SK-N-SH (cell line): ENCODE data around the gene PELI2.

ENCODE experiments used
- EZH2phosphoT487 ChIP-seq: fragments of 200-600 bp; sonication (generic); IDR thresholded peaks from 2 replicates; pipeline ENCODE4 v1.6.1; 2017; ENCODE audit warnings: low read depth, mixed run types, mild to moderate bottlenecking, antibody characterized with exemption, moderate library complexity, borderline replicate concordance
- FOSL2 ChIP-seq: IDR thresholded peaks from 2 replicates; pipeline ENCODE4 v1.4.0; 2012; ENCODE audit warnings: low read depth, mild to moderate bottlenecking, moderate library complexity, borderline replicate concordance
- RFX5 ChIP-seq: IDR thresholded peaks from 2 replicates; pipeline ENCODE4 v1.6.1; 2012; ENCODE audit warnings: mild to moderate bottlenecking, improper control_type of control experiment, low read length
- TF ChIP-seq, protein P1 (sequence below): fragments of 200-600 bp; sonication (generic); IDR thresholded peaks from 2 replicates; pipeline ENCODE4 v1.6.1; 2017; ENCODE audit warnings: antibody characterized with exemption, mild to moderate bottlenecking, moderate library complexity
- TF ChIP-seq, protein P2 (sequence below): IDR thresholded peaks from 2 replicates; pipeline ENCODE4 v1.4.0; 2012; ENCODE audit warnings: low read depth, borderline replicate concordance
- TF ChIP-seq, protein P3 (sequence below): IDR thresholded peaks from 2 replicates; pipeline ENCODE4 v1.6.1; 2012; ENCODE audit warnings: mild to moderate bottlenecking, low read depth, low read length, moderate library complexity
- TF ChIP-seq, protein P4 (sequence below): fragments of 150-350 bp; IDR thresholded peaks from 2 replicates; pipeline ENCODE4 v1.6.1; 2016; ENCODE audit warnings: mild to moderate bottlenecking, low read depth, low read length

DNA sequence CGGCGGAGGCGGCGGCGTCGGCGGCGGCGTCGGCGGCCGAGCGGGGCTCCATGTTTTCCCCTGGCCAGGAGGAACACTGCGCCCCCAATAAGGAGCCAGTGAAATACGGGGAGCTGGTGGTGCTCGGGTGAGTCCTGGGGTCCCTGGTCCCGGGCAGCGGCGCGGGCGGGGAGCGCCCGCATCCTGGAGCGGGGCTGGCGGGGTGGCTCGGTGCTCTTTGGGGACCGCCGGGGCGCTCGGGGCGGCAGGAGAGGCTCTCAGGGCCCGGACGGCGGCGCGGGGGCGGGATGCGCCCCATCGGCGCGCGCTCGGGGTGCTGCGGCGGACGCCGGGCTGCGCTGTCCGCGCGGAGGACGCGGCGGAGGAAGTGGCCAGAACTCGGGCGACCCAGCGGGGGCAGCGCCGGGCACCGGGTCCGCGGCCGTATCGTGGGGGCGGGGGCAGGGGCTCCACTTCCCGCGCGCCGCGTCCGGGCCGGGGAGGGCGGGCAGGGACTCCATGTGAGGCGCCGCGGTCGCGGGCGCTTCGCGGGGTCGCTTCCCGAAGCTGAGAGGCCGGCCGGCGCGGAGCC, 485 bp downstream of the PELI2 start:
- TF ChIP-seq, protein P1, sequence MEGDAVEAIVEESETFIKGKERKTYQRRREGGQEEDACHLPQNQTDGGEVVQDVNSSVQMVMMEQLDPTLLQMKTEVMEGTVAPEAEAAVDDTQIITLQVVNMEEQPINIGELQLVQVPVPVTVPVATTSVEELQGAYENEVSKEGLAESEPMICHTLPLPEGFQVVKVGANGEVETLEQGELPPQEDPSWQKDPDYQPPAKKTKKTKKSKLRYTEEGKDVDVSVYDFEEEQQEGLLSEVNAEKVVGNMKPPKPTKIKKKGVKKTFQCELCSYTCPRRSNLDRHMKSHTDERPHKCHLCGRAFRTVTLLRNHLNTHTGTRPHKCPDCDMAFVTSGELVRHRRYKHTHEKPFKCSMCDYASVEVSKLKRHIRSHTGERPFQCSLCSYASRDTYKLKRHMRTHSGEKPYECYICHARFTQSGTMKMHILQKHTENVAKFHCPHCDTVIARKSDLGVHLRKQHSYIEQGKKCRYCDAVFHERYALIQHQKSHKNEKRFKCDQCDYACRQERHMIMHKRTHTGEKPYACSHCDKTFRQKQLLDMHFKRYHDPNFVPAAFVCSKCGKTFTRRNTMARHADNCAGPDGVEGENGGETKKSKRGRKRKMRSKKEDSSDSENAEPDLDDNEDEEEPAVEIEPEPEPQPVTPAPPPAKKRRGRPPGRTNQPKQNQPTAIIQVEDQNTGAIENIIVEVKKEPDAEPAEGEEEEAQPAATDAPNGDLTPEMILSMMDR: no peak
- TF ChIP-seq, protein P2, sequence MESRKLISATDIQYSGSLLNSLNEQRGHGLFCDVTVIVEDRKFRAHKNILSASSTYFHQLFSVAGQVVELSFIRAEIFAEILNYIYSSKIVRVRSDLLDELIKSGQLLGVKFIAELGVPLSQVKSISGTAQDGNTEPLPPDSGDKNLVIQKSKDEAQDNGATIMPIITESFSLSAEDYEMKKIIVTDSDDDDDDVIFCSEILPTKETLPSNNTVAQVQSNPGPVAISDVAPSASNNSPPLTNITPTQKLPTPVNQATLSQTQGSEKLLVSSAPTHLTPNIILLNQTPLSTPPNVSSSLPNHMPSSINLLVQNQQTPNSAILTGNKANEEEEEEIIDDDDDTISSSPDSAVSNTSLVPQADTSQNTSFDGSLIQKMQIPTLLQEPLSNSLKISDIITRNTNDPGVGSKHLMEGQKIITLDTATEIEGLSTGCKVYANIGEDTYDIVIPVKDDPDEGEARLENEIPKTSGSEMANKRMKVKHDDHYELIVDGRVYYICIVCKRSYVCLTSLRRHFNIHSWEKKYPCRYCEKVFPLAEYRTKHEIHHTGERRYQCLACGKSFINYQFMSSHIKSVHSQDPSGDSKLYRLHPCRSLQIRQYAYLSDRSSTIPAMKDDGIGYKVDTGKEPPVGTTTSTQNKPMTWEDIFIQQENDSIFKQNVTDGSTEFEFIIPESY: no peak
- no peak for TF ChIP-seq FOSL2
- no peak for TF ChIP-seq RFX5
- TF ChIP-seq, protein P3, sequence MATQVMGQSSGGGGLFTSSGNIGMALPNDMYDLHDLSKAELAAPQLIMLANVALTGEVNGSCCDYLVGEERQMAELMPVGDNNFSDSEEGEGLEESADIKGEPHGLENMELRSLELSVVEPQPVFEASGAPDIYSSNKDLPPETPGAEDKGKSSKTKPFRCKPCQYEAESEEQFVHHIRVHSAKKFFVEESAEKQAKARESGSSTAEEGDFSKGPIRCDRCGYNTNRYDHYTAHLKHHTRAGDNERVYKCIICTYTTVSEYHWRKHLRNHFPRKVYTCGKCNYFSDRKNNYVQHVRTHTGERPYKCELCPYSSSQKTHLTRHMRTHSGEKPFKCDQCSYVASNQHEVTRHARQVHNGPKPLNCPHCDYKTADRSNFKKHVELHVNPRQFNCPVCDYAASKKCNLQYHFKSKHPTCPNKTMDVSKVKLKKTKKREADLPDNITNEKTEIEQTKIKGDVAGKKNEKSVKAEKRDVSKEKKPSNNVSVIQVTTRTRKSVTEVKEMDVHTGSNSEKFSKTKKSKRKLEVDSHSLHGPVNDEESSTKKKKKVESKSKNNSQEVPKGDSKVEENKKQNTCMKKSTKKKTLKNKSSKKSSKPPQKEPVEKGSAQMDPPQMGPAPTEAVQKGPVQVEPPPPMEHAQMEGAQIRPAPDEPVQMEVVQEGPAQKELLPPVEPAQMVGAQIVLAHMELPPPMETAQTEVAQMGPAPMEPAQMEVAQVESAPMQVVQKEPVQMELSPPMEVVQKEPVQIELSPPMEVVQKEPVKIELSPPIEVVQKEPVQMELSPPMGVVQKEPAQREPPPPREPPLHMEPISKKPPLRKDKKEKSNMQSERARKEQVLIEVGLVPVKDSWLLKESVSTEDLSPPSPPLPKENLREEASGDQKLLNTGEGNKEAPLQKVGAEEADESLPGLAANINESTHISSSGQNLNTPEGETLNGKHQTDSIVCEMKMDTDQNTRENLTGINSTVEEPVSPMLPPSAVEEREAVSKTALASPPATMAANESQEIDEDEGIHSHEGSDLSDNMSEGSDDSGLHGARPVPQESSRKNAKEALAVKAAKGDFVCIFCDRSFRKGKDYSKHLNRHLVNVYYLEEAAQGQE: no peak
- TF ChIP-seq, protein P4, sequence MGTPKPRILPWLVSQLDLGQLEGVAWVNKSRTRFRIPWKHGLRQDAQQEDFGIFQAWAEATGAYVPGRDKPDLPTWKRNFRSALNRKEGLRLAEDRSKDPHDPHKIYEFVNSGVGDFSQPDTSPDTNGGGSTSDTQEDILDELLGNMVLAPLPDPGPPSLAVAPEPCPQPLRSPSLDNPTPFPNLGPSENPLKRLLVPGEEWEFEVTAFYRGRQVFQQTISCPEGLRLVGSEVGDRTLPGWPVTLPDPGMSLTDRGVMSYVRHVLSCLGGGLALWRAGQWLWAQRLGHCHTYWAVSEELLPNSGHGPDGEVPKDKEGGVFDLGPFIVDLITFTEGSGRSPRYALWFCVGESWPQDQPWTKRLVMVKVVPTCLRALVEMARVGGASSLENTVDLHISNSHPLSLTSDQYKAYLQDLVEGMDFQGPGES: no peak
- TF ChIP-seq EZH2phosphoT487: no peak
